Activated CD8-positive, alpha-beta memory T cell treated with anti-CD3 and anti-CD28 coated beads, Interleukin-2, amount 50 U/mL, for 1 hour (primary cell): Measurements from ENCODE around the gene ZNF568.

Experiments used
- DNase-seq: peaks from one replicate; pipeline ENCODE4 v3.0.0-alpha.2; 2020; ENCODE audit errors: extremely low read depth

ZNF568 gene

GRCh38 chr19:36999313-36999712, 83.2 kb downstream of the ZNF568 start:
- DNase-seq = no peak

- DNase-seq = no peak
Observed at GRCh38 chr19:37007587-37008220, 91.6 kb downstream of the ZNF568 start.

GRCh38 chr19:37009871-37010270, 93.7 kb downstream of the ZNF568 start:
- no peak for DNase-seq

GRCh38 chr19:37012093-37012745, 96.1 kb downstream of the ZNF568 start:
- no peak for DNase-seq

GRCh38 chr19:37014456-37014855, 98.3 kb downstream of the ZNF568 start:
- DNase-seq = no peak

- no peak for DNase-seq
Observed at GRCh38 chr19:37045140-37045539, 129.0 kb downstream of the ZNF568 start.
